GM12873 (cell line): ENCODE results near the gene PCDHAC1.

ENCODE experiments used
- TF ChIP-seq, protein P1 (sequence below): IDR thresholded peaks from 2 replicates; pipeline ENCODE4 v1.5.1; 2012; ENCODE audit warnings: low read depth, mild to moderate bottlenecking, moderate library complexity, low read length, control low read depth; ENCODE audit not compliant: insufficient read depth; ENCODE audit errors: missing control alignments

Gene PCDHAC1, protein sequence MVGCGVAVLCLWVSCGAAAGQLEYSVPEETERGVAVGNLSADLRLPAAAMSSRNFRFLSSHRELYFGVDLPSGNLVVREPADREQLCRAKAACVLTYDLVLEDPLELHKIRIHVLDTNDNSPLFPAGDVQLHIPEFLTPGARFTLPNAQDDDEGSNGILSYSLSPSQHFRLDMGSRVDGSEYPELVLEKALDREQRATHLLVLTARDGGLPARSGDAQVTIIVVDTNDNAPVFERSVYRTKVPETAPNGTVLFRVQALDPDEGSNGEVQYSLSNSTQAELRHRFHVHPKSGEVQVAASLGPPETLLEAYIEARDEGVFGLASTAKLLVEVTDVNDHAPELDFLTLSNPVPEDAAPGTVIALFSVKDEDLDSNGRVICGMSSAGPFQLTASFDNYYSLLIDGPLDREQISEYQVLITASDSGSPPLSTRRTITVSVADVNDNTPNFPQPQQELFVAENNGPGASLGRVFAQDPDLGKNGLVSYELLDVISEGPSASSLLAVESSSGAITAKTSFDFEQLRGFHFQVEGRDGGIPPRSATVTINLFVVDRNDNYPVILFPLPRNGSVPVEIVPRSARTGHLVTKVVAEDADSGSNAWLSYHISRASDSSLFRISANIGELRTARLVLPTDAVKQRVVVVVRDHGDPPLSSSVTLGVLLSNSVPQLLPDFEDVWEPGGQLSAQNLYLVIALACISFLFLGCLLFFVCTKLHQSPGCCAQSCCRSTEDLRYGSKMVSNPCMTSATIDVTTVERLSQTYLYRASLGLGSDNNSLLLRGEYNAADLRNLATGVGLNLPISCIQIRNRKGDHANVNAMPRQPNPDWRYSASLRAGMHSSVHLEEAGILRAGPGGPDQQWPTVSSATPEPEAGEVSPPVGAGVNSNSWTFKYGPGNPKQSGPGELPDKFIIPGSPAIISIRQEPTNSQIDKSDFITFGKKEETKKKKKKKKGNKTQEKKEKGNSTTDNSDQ

DNA sequence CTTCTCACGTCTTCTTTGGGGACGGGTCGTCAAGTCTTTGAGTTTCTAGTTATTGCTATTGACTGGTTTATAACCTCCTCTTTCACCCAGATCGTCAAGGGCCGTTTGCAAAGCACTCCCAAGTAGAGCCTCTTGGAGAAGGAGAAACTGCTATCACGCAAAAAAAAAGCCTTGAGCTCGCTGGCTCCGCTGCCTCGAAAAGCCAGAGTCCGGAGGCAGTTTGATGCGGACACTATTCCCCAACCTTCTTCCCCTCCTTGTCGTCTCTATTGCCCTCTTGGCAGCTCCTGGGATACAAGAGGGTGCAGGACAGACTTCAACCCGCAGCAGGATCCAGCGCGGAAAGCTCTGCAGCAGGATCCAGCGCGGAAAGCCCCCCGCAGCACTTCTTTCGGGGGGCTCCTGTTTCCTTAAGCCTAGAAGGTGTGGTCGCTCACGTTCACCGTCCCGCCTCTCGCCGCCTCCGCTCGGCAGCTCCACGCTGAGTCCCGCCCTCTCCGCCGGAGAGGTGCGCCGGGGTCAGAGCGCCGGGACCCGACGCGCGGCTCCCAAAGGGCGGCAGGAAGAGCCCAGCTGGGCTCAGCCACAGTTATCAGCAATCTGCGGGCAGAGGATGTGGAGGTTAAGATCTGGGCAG lies at the start of gene PCDHAC1:
TSS of gene PCDHAC1 (plus strand) at position 494 of the 637 bp plus-strand sequence. CDS start 594 bp downstream, outside the sequence.
- TF ChIP-seq, protein P1, sequence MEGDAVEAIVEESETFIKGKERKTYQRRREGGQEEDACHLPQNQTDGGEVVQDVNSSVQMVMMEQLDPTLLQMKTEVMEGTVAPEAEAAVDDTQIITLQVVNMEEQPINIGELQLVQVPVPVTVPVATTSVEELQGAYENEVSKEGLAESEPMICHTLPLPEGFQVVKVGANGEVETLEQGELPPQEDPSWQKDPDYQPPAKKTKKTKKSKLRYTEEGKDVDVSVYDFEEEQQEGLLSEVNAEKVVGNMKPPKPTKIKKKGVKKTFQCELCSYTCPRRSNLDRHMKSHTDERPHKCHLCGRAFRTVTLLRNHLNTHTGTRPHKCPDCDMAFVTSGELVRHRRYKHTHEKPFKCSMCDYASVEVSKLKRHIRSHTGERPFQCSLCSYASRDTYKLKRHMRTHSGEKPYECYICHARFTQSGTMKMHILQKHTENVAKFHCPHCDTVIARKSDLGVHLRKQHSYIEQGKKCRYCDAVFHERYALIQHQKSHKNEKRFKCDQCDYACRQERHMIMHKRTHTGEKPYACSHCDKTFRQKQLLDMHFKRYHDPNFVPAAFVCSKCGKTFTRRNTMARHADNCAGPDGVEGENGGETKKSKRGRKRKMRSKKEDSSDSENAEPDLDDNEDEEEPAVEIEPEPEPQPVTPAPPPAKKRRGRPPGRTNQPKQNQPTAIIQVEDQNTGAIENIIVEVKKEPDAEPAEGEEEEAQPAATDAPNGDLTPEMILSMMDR, result no peak

DNA sequence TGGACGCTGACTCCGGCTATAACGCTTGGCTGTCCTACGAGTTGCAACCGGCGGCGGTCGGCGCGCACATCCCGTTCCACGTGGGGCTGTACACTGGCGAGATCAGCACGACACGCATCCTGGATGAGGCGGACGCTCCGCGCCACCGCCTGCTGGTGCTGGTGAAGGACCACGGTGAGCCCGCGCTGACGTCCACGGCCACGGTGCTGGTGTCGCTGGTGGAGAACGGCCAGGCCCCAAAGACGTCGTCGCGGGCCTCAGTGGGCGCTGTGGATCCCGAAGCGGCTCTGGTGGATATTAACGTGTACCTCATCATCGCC lies 48.9 kb upstream of the PCDHAC1 start:
- TF ChIP-seq, protein P1, result no peak

DNA sequence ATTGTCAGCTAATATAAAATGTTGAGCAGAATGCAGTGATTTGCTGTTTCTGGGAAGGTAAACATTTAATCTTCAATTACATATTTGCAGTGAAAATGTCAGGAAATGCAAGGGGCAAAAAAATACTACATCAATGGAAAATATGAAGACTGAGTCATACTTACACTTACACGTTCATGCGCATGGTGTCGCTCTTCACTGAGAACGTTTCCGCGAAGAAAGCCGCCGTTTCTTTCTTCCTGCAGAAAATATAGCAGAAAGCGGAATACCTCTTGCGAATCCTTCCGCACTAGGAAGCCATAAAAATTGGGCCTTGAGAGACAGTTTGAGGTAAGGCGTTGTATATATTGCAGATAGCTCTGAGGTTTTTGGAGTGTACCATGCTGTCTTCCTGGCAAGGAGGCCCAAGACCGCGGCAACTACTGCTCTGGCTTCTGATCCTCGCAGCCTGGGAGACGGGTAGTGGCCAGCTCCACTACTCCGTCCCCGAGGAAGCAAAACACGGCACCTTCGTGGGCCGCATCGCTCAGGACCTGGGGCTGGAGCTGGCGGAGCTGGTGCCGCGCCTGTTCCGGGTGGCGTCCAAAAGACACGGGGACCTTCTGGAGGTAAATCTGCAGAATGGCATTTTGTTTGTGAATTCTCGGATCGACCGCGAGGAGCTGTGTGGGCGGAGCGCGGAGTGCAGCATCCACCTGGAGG lies 44.1 kb upstream of the PCDHAC1 start, which contains the start of gene PCDHA13:
TSS of gene PCDHA13 (plus strand) at position 236 of the 702 bp plus-strand sequence. CDS start at position 381, 145 bp downstream.
- TF ChIP-seq, protein P1, result no peak

DNA sequence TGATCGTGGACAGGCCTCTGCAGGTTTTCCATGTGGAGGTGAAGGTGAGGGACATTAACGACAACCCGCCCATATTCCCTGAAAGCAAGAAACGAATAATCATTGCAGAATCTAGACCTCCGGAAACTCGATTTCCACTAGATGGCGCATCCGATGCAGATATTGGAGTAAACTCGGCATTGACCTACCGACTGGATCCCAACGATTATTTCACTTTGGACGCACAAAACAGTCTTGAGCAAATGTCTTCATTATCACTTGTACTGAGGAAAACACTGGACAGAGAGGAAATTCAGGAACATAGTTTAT lies 43.6 kb upstream of the PCDHAC1 start:
- TF ChIP-seq, protein P1, result no peak

DNA sequence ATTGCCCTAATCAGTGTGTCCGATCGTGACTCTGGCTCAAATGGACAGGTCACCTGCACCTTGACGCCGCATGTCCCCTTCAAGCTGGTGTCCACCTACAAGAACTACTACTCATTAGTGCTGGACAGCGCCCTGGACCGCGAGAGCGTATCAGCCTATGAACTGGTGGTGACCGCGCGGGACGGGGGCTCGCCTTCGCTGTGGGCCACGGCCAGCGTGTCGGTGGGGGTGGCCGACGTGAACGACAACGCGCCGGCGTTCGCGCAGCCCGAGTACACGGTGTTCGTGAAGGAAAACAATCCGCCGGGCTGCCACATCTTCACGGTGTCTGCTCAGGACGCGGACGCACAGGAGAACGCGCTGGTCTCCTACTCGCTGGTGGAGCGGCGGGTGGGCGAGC lies 42.7 kb upstream of the PCDHAC1 start:
- TF ChIP-seq, protein P1, result no peak

DNA sequence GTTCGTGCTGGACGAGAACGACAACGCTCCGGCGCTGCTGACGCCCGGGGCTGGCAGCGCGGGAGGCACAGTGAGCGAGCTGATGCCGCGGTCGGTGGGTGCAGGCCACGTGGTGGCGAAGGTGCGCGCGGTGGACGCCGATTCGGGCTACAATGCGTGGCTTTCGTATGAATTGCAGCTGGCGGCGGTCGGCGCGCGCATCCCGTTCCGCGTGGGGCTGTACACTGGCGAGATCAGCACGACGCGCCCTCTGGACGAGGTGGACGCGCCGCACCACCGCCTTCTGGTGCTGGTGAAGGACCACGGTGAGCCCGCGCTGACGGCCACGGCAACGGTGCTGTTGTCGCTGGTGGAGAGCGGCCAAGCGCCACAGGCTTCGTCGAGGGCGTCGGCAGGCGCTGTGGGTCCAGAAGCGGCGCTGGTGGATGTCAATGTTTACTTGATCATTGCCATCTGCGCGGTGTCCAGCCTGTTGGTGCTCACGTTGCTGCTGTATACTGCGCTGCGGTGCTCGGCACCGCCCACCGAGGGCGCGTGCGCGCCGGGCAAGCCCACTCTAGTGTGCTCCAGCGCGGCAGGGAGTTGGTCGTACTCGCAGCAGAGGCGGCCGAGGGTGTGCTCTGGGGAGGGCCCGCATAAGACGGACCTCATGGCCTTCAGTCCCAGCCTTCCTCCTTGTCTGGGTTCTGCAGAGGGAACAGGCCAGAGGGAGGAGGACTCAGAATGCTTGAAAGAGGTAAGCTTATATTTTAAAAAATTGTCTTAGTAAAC lies 42.0 kb upstream of the PCDHAC1 start:
- TF ChIP-seq, protein P1, result no peak
